DND-41 (cell line): ENCODE data around the gene KLF9.

Experiments
- ATAC-seq: fragments of 200-7000 bp; cut with Tn5 transposase; 3 replicates; pipeline ENCODE4 v1.9.1; 2021; ENCODE audit warnings: low read depth; ENCODE audit not compliant: insufficient read depth
- DNase-seq: peaks from one replicate; pipeline ENCODE4 v3.0.0-alpha.2; 2020
- H2AFZ ChIP-seq: 2 replicates; pipeline ENCODE4 v1.6.0; 2012; ENCODE audit warnings: low read depth, low read length
- H3K27ac ChIP-seq: 2 replicates; pipeline ENCODE4 v1.5.1; 2012; ENCODE audit warnings: low read length, inconsistent platforms
- H3K27me3 ChIP-seq: fragments of 200-600 bp; sonication (generic); 2 replicates; pipeline ENCODE4 v1.6.0; 2012; ENCODE audit warnings: low read length, mild to moderate bottlenecking, inconsistent platforms; ENCODE audit not compliant: insufficient read depth, poor library complexity
- H3K36me3 ChIP-seq: 2 replicates; pipeline ENCODE4 v1.5.1; 2012; ENCODE audit warnings: low read length, inconsistent platforms; ENCODE audit not compliant: insufficient read depth
- H3K4me1 ChIP-seq: 2 replicates; pipeline ENCODE4 v1.5.1; 2012; ENCODE audit warnings: mild to moderate bottlenecking, low read length; ENCODE audit not compliant: insufficient read depth
- H3K4me2 ChIP-seq: 2 replicates; pipeline ENCODE4 v1.6.0; 2012; ENCODE audit warnings: mild to moderate bottlenecking, moderate library complexity, low read length, inconsistent platforms; ENCODE audit not compliant: insufficient read depth
- H3K4me3 ChIP-seq, 2 experiments: fragments of 200-600 bp in 1 of 2; shearing (Covaris generic) in 1 of 2; 2 replicates each; pipeline ENCODE4 v1.5.1; 2012 to 2016; ENCODE audit warnings: inconsistent platforms in 2 of 2, low read length in 2 of 2, mild to moderate bottlenecking in 2 of 2, low read depth in 1 of 2, moderate library complexity in 1 of 2
- H3K79me2 ChIP-seq: 2 replicates; pipeline ENCODE4 v1.6.0; 2012; ENCODE audit warnings: low read length, inconsistent platforms; ENCODE audit not compliant: insufficient read depth
- H3K9ac ChIP-seq: 2 replicates; pipeline ENCODE4 v1.6.0; 2012; ENCODE audit warnings: low read depth, mild to moderate bottlenecking, inconsistent platforms, low read length, moderate library complexity
- H3K9me3 ChIP-seq: 2 replicates; pipeline ENCODE4 v1.5.1; 2012; ENCODE audit warnings: low read length, moderate library complexity, mild to moderate bottlenecking, inconsistent platforms; ENCODE audit not compliant: insufficient read depth, severe bottlenecking
- H4K20me1 ChIP-seq: 2 replicates; pipeline ENCODE4 v1.6.0; 2012; ENCODE audit warnings: low read length; ENCODE audit not compliant: insufficient read depth
- EZH2 ChIP-seq: IDR thresholded peaks from 3 replicates; pipeline ENCODE4 v1.6.1; 2012; ENCODE audit warnings: borderline replicate concordance, low read depth, mild to moderate bottlenecking, moderate library complexity, low read length, inconsistent platforms; ENCODE audit not compliant: severe bottlenecking
- TF ChIP-seq, protein P1 (sequence below): IDR thresholded peaks from 2 replicates; pipeline ENCODE4 v1.5.1; 2012; ENCODE audit warnings: borderline replicate concordance, low read length, moderate library complexity, mild to moderate bottlenecking; ENCODE audit not compliant: poor library complexity, severe bottlenecking; ENCODE audit errors: extremely low read depth

KLF9 gene

DNA sequence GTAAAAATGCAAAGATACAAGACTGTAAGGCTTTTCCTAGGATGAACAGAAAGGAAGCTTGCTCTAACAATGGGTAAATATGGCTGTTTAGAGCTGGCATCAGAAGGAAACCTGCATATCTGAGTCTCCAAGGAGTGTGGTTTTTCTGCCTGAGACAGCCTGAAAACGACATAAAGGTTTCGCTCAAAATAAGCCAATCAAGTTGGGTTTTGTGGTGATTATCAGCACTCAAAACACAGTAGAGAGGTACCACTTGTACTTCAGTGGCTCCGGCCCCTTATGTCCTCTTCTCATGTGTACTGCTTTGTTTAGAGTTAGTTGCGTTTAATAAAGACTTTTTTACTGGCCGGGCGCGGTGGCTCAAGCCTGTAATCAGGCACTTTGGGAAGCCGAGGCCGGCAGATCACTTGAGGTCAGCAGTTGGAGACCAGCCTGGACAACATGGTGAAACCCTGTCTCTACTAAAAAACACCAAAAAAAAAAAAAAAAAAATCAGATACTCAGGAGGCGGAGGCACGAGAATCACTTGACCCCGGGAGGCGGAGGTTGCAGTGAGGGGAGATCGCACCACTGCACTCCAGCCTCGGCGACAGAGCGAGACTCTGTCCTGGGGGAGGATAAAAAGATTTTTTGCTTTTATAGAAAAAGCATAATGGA is 39.4 kb downstream of the KLF9 start:
- ATAC-seq = no peak
- Histone ChIP-seq H3K9me3 (no peaks in the 10 kb centered on the region), H3K4me1 (no peaks in the 10 kb centered on the region), H3K36me3 (no peaks in the 10 kb centered on the region), H3K4me2 (no peak overlapping the region), H3K4me3 (no peak overlapping the region), H3K27ac (no peak overlapping the region), H3K27me3 (no peaks in the 10 kb centered on the region), H2AFZ (no peak overlapping the region), H4K20me1 (no peaks in the 10 kb centered on the region), H3K79me2 (no peaks in the 10 kb centered on the region), H3K9ac (no peak overlapping the region)
- TF ChIP-seq EZH2 = no peak
- TF ChIP-seq, protein P1, sequence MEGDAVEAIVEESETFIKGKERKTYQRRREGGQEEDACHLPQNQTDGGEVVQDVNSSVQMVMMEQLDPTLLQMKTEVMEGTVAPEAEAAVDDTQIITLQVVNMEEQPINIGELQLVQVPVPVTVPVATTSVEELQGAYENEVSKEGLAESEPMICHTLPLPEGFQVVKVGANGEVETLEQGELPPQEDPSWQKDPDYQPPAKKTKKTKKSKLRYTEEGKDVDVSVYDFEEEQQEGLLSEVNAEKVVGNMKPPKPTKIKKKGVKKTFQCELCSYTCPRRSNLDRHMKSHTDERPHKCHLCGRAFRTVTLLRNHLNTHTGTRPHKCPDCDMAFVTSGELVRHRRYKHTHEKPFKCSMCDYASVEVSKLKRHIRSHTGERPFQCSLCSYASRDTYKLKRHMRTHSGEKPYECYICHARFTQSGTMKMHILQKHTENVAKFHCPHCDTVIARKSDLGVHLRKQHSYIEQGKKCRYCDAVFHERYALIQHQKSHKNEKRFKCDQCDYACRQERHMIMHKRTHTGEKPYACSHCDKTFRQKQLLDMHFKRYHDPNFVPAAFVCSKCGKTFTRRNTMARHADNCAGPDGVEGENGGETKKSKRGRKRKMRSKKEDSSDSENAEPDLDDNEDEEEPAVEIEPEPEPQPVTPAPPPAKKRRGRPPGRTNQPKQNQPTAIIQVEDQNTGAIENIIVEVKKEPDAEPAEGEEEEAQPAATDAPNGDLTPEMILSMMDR = no peak
- DNase-seq = no peak

DNA sequence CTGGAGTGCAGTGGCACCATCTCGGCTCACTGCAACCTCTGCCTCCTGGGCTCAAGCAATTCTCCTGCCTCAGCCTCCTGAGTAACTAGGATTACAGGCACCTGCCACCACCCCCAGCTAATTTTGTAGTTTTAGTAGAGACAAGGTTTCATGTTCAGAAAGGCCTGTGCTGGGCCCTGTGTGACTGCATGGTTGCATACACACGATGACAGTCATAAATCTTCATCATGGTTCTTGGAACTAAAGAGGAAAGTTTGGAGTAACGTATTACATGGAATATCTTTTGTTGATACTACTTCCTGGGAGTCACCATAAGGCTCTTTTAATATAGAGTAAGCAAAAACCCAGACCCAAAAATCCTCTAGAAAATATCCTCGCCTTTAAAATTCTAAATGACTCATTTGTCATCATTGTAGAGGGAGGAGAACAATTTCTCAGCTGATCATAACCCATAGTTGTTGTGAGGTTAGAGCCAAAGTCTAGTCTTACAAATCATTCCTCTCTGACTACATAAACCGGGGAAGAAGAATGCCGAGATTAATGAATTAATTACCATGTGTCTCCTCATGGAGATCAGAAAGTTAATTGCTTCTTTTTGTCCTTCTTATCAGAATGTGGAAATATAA is 47.0 kb downstream of the KLF9 start:
- H3K9me3 ChIP-seq = no peaks in the 10 kb centered on the region
- H3K79me2 ChIP-seq = no peaks in the 10 kb centered on the region
- no peak overlapping the region for H3K9ac ChIP-seq
- H4K20me1 ChIP-seq = no peaks in the 10 kb centered on the region
- no peak overlapping the region for H3K4me3 ChIP-seq
- ATAC-seq (no peak), DNase-seq (no peak)
- no peak overlapping the region for H3K27ac ChIP-seq
- H3K36me3 ChIP-seq = no peaks in the 10 kb centered on the region; the same call in 1 of the 2 replicates
- no peaks in the 10 kb centered on the region for H3K4me1 ChIP-seq
- no peak overlapping the region for H3K4me2 ChIP-seq
- H2AFZ ChIP-seq = no peak overlapping the region
- TF ChIP-seq, protein P1 = no peak
- no peaks in the 10 kb centered on the region for H3K27me3 ChIP-seq

DNA sequence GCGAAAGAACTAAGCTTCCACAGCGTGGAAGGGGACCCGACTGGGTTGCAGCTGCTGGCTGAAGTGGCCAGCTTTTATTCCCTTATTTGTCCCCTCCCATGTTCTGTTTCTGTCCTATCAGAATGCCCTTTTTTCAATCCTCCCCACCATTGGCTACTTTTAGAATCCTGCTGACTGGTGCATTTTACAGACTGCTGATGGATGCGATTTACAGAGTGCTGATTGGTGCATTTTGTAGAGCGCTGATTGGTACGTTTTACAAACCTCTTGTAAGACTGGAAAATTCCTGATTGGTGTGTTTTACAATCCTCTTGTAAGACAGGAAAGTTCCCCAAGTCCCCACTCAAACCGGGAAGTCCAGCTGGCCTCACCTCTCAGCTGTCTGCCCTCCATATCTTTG is 50.7 kb downstream of the KLF9 start:
- Histone ChIP-seq H3K9ac (no peak overlapping the region), H3K4me3 (no peak overlapping the region), H3K27me3 (no peaks in the 10 kb centered on the region), H3K27ac (no peak overlapping the region), H3K36me3 (no peaks in the 10 kb centered on the region; the same call in 1 of the 2 replicates), H3K4me1 (no peaks in the 10 kb centered on the region), H3K79me2 (no peaks in the 10 kb centered on the region), H2AFZ (no peak overlapping the region), H3K4me2 (no peak overlapping the region), H4K20me1 (no peaks in the 10 kb centered on the region), H3K9me3 (no peaks in the 10 kb centered on the region)
- TF ChIP-seq, protein P1 = no peak
- no peak for TF ChIP-seq EZH2
- DNase-seq (no peak), ATAC-seq (no peak)

GRCh38 chr9:70362952-70363351 is 51.5 kb downstream of the KLF9 start:
- TF ChIP-seq, protein P1 = no peak
- TF ChIP-seq EZH2 = no peak
- DNase-seq (no peak), ATAC-seq (no peak)
- Histone ChIP-seq H3K27me3 (no peaks in the 10 kb centered on the region), H2AFZ (no peak overlapping the region), H3K9me3 (no peaks in the 10 kb centered on the region), H3K79me2 (no peaks in the 10 kb centered on the region), H3K9ac (no peak overlapping the region), H4K20me1 (no peaks in the 10 kb centered on the region), H3K36me3 (no peaks in the 10 kb centered on the region; the same call in 1 of the 2 replicates), H3K4me1 (no peaks in the 10 kb centered on the region), H3K4me3 (no peak overlapping the region), H3K4me2 (no peak overlapping the region), H3K27ac (no peak overlapping the region)
